HG02852 (cell line): ENCODE measurements around the gene ENTPD1.
"Not testable (repeated sequence)": the region's sequence is repeated elsewhere in the genome, so short reads cannot be mapped to it uniquely, and the experiment has no call there.

Experiments used
- ATAC-seq: cut with Tn5 transposase; IDR thresholded peaks from one replicate; pipeline ENCODE4 v1.9.1; 2021; ENCODE audit warnings: mild to moderate bottlenecking, moderate library complexity; ENCODE audit not compliant: unreplicated experiment

The ENTPD1 gene

GRCh38 chr10:95907456-95908253 is 151.7 kb downstream of the ENTPD1 start, which contains the start of gene CC2D2B:
TSS of gene CC2D2B (plus strand) at chr10:95907975. CDS start at chr10:95911324, 3,349 bp downstream.
- ATAC-seq: peak; percentile 87

- ATAC-seq: no peak
Measured at GRCh38 chr10:95908450-95908849, 152.5 kb downstream of the ENTPD1 start.

DNA sequence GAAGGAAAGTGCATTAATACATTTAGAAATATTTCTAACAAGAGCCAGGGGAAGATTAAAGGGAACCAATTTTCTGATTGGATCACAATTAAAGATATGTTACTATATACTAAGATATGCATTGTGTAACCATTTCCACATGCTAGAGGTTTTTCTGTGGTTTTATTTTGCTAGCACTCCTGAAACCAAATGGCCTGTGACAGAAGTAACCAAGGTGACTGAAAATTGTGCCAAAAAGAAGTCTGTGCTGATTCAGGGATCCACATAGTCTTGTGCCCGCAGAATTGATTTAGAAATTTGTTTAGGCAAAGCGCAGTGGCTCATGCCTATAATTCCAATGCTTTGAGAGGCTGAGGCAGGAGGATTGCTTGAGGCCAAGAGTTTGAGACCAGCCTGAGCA is 153.6 kb downstream of the ENTPD1 start:
- no peak for ATAC-seq

- not testable (repeated sequence) for ATAC-seq
Measured at GRCh38 chr10:95916039-95916438, 160.1 kb downstream of the ENTPD1 start.
